Measurements from ENCODE around the gene FGF5.

GRCh38 chr4:80271801-80272200 is 5.3 kb downstream of the FGF5 start:
- TF ChIP-seq CTCF (IDR thresholded peaks at IDR 0.05; ENCODE audit: insufficient read depth, low read depth, low read length) (no peak), EZH2 (IDR thresholded peaks at IDR 0.05; ENCODE audit: insufficient read depth, low read length) (no peak)

Data from astrocyte (in vitro differentiated cells and primary cell).